K562 (cell line): ENCODE data around the gene LAMB4. TPM values are rescaled to one million over a fixed set of nuclear protein-coding genes. Genes with fewer than 3 reads are reported as not detected.

ENCODE experiments used
- BMI1 ChIP-seq: fragments of 150-350 bp; IDR thresholded peaks from 2 replicates; pipeline ENCODE4 v1.6.1; 2014; ENCODE audit warnings: low read length
- BRF1 ChIP-seq: IDR thresholded peaks from 3 replicates; pipeline ENCODE4 v1.6.1; 2011; ENCODE audit warnings: borderline replicate concordance, mild to moderate bottlenecking; ENCODE audit not compliant: insufficient read length; ENCODE audit errors: extremely low read depth
- CHCHD3 ChIP-seq: fragments of 250-450 bp; sonication (Bioruptor Pico); IDR thresholded peaks from 2 replicates; pipeline ENCODE4 v2.1.2; 2022; ENCODE audit warnings: mild to moderate bottlenecking
- E2F6 ChIP-seq, 2 experiments: IDR thresholded peaks; 2 replicates each; pipeline ENCODE4 v1.6.1; 2011; ENCODE audit warnings: borderline replicate concordance in 1 of 2, control low read depth in 1 of 2, low read depth in 1 of 2, low read length in 1 of 2, mild to moderate bottlenecking in 1 of 2, mixed read lengths in 1 of 2, moderate library complexity in 1 of 2; ENCODE audit not compliant: insufficient read depth in 1 of 2, insufficient read length in 1 of 2, poor library complexity in 1 of 2, severe bottlenecking in 1 of 2; ENCODE audit errors: extremely low read depth in 1 of 2
- HDAC2 ChIP-seq: fragments of 450-650 bp; IDR thresholded peaks from 2 replicates; pipeline ENCODE4 v1.6.1; 2016; ENCODE audit warnings: mild to moderate bottlenecking
- KAT7 ChIP-seq: sonication (generic); formaldehyde crosslinking; IDR thresholded peaks from 2 replicates; pipeline ENCODE4 v1.8.0; 2022; ENCODE audit warnings: missing genetic modification reagents, mild to moderate bottlenecking, borderline replicate concordance
- MBD2 ChIP-seq: sonication (generic); IDR thresholded peaks from 2 replicates; pipeline ENCODE4 v1.6.1; 2016; ENCODE audit warnings: low read depth, borderline replicate concordance
- MYBL2 ChIP-seq, 2 experiments: fragments of 450-650 bp in 1 of 2; sonication (generic) in 1 of 2; formaldehyde crosslinking in 1 of 2; IDR thresholded peaks; 2 replicates each; pipeline versions ENCODE4 v1.6.1 to v1.8.1; 2017 to 2022; ENCODE audit warnings: borderline replicate concordance in 1 of 2, inconsistent platforms in 1 of 2, low read depth in 1 of 2, mild to moderate bottlenecking in 1 of 2, missing genetic modification reagents in 1 of 2, moderate library complexity in 1 of 2
- NEUROD1 ChIP-seq: fragments of 150-350 bp; IDR thresholded peaks from 2 replicates; pipeline ENCODE4 v1.6.1; 2014; ENCODE audit warnings: borderline replicate concordance, low read length, low read depth; ENCODE audit not compliant: partially characterized antibody
- NFIX ChIP-seq: fragments of 250-450 bp; sonication (Bioruptor Pico); IDR thresholded peaks from 2 replicates; pipeline ENCODE4 v1.4.0; 2020; ENCODE audit warnings: low read depth, mild to moderate bottlenecking, moderate library complexity
- NKRF ChIP-seq: fragments of 450-650 bp; IDR thresholded peaks from 2 replicates; pipeline ENCODE4 v1.6.1; 2016; ENCODE audit warnings: borderline replicate concordance
- SMAD2 ChIP-seq: fragments of 150-350 bp; IDR thresholded peaks from 2 replicates; pipeline ENCODE4 v1.6.1; 2014; ENCODE audit warnings: low read depth, mild to moderate bottlenecking, low read length
- ZNF12 ChIP-seq: sonication (generic); formaldehyde crosslinking; IDR thresholded peaks from 2 replicates; pipeline ENCODE4 v1.4.0; 2020; ENCODE audit warnings: mild to moderate bottlenecking, missing genetic modification reagents
- ZNF551 ChIP-seq: fragments of 250-450 bp; sonication (Bioruptor Pico); IDR thresholded peaks from 2 replicates; pipeline ENCODE4 v1.5.0; 2021; ENCODE audit warnings: mild to moderate bottlenecking, moderate library complexity
- ZNF79 ChIP-seq: fragments of 250-450 bp; sonication (Bioruptor Pico); IDR thresholded peaks from 2 replicates; pipeline ENCODE4 v1.4.0; 2020; ENCODE audit warnings: low read depth, mild to moderate bottlenecking, moderate library complexity
- polyA plus RNA-seq, 8 experiments: library from polyadenylated mRNA; depleted of rRNA in 4 of 8; stranded (reverse) in 5 of 8; unstranded in 3 of 8; fragments of >200 nt; fragmentation: Nextera tagmentation in 2 of 8; fragmentation: Illumina TruSeq in 1 of 8; extraction: Ambion mirVana in 2 of 8; extraction: Trizol in 1 of 8; gene quantifications; 2 replicates each; pipeline versions ENCODE4 v1.2.1 to v1.2.3, GENCODE V29; 2011 to 2014; ENCODE audit warnings: inconsistent platforms in 1 of 8, missing spikeins in 1 of 8
- total RNA-seq, 7 experiments: library from RNA; depleted of rRNA in 6 of 7; stranded (reverse); fragments of >200 nt in 6 of 7; fragmentation: Illumina TruSeq in 2 of 7; extraction: Trizol in 2 of 7; gene quantifications; 2 replicates each; pipeline versions ENCODE4 v1.2.1 to v1.2.3, GENCODE V29; 2011 to 2021; ENCODE audit warnings: low replicate concordance in 1 of 7
- TF ChIP-seq, protein P1 (sequence below): fragments of 250-450 bp; sonication (Bioruptor Pico); IDR thresholded peaks from 2 replicates; pipeline ENCODE4 v1.5.0; 2021
- TF ChIP-seq, protein P2 (sequence below): fragments of 450-650 bp; IDR thresholded peaks from one replicate; pipeline ENCODE4 v1.6.1; 2018; ENCODE audit warnings: mild to moderate bottlenecking, moderate library complexity; ENCODE audit not compliant: partially characterized antibody
- TF ChIP-seq, protein P3 (sequence below): IDR thresholded peaks from 2 replicates; pipeline ENCODE4 v1.6.1; 2016; ENCODE audit warnings: missing genetic modification characterization, missing compliant biosample characterization
- TF ChIP-seq, protein P4 (sequence below): fragments of 450-650 bp; IDR thresholded peaks from 2 replicates; pipeline ENCODE4 v1.6.1; 2016

The LAMB4 gene
- total and polyA plus RNA-seq, 9 of the 15 experiments (the other 6 are each of a cell fraction or from before 2014, with no cell fraction given), result 0.06 to 0.13 (median 0.07) TPM; not detected in 6

DNA sequence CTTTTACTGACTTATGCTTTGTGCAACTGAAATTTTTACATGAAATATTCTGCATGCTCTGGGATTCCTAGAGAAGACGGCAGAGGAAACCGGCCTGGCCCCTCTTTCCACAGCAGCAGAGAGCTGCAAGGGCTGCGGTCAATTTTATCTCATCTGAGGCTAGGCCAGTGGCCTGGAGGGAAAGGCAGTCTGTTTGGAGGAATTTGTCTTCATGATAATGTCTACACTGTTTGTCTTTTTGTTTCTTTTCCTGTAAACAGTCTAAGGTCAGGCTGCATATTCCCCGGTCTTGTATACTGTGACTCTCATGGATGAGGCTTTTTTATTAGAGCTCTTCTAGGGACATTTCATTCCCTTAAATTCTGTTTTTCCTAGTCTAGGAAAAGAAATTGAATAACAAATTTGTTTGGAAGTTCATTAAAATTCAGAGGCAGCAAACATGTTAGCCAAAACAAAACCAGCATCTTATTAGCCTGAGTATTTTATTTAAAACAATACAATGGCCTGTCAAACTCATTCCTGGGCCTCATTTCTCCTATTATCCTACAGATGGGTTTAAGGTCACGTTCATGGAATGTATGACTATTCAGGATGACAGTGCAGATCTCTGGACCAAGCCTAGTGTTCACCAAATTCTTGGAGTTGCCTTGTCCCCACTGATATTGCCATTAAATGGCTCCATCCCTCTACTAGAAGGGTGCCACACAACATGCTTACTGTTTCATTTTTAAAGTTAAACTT, 26.4 kb downstream of the LAMB4 start (continued):
- no peak for TF ChIP-seq ZNF12
- 0 out of 2 replicates have a peak, but pooled peaks have one; percentile 39 for TF ChIP-seq MBD2
- TF ChIP-seq NKRF, result no peak
- no peak for TF ChIP-seq BRF1
- TF ChIP-seq NFIX (CRISPR knock-in tag), result no peak
- no peak for TF ChIP-seq HDAC2
- TF ChIP-seq, protein P1, sequence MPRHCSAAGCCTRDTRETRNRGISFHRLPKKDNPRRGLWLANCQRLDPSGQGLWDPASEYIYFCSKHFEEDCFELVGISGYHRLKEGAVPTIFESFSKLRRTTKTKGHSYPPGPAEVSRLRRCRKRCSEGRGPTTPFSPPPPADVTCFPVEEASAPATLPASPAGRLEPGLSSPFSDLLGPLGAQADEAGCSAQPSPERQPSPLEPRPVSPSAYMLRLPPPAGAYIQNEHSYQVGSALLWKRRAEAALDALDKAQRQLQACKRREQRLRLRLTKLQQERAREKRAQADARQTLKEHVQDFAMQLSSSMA (CRISPR knock-in tag), result no peak
- TF ChIP-seq CHCHD3, result no peak
- peak in 1 of 2 experiments; percentile 35 for TF ChIP-seq E2F6 (IDR thresholded peaks at IDR 0.05; ENCODE audit: borderline replicate concordance in 1 of 2, extremely low read depth in 1 of 2, insufficient read depth in 1 of 2, insufficient read length in 1 of 2, low read depth in 1 of 2, low read length in 1 of 2, poor library complexity in 1 of 2, severe bottlenecking in 1 of 2)
- TF ChIP-seq NEUROD1, result peak; percentile 53
- TF ChIP-seq KAT7 (CRISPR knock-in tag), result no peak
- no peak for TF ChIP-seq ZNF79 (CRISPR knock-in tag)
- TF ChIP-seq SMAD2, result no peak
- TF ChIP-seq ZNF551 (CRISPR knock-in tag), result no peak
- TF ChIP-seq, protein P2, sequence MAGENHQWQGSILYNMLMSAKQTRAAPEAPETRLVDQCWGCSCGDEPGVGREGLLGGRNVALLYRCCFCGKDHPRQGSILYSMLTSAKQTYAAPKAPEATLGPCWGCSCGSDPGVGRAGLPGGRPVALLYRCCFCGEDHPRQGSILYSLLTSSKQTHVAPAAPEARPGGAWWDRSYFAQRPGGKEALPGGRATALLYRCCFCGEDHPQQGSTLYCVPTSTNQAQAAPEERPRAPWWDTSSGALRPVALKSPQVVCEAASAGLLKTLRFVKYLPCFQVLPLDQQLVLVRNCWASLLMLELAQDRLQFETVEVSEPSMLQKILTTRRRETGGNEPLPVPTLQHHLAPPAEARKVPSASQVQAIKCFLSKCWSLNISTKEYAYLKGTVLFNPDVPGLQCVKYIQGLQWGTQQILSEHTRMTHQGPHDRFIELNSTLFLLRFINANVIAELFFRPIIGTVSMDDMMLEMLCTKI, result no peak
- no peak for TF ChIP-seq BMI1
- TF ChIP-seq, protein P3, sequence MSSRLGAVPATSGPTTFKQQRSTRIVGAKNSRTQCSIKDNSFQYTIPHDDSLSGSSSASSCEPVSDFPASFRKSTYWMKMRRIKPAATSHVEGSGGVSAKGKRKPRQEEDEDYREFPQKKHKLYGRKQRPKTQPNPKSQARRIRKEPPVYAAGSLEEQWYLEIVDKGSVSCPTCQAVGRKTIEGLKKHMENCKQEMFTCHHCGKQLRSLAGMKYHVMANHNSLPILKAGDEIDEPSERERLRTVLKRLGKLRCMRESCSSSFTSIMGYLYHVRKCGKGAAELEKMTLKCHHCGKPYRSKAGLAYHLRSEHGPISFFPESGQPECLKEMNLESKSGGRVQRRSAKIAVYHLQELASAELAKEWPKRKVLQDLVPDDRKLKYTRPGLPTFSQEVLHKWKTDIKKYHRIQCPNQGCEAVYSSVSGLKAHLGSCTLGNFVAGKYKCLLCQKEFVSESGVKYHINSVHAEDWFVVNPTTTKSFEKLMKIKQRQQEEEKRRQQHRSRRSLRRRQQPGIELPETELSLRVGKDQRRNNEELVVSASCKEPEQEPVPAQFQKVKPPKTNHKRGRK (tag), result no peak
- TF ChIP-seq, protein P4, sequence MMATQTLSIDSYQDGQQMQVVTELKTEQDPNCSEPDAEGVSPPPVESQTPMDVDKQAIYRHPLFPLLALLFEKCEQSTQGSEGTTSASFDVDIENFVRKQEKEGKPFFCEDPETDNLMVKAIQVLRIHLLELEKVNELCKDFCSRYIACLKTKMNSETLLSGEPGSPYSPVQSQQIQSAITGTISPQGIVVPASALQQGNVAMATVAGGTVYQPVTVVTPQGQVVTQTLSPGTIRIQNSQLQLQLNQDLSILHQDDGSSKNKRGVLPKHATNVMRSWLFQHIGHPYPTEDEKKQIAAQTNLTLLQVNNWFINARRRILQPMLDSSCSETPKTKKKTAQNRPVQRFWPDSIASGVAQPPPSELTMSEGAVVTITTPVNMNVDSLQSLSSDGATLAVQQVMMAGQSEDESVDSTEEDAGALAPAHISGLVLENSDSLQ, result peak; percentile 16; the same call in 1 of the 2 replicates
- TF ChIP-seq MYBL2 (IDR thresholded peaks at IDR 0.05; ENCODE audit: low read depth), result no peak; the same call in 1 of the 2 replicates
- no peak for TF ChIP-seq MYBL2 (CRISPR knock-in tag; IDR thresholded peaks at IDR 0.05; ENCODE audit: borderline replicate concordance)
